SHP77 (cell line): ENCODE measurements around the gene ATAD5.
"Not testable (repeated sequence)": the region's sequence is repeated elsewhere in the genome, so short reads cannot be mapped to it uniquely, and the experiment has no call there.

Experiments
- DNase-seq, 2 experiments: peaks; one replicate each; lab custom pipeline; 2025; lab: John Stamatoyannopoulos, UW

ATAD5 gene

DNA sequence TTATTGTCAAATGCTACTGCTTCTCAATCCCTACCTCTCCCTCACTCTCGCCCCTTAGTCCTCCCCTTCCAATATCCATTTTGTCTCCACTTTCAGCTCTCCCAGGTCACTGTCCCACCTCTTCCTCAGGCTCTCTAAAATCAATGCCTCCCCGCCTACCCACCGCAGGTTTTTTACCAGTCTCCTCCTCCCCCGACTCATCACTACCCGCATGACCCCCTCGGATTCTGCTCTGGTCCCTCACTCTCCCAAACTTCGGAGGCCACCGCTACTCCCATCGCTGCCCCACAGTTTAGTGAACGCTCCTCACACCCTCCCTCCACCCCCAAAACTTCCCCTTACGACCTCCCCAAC, 7.8 kb upstream of the ATAD5 start:
- DNase-seq, result no peak

DNA sequence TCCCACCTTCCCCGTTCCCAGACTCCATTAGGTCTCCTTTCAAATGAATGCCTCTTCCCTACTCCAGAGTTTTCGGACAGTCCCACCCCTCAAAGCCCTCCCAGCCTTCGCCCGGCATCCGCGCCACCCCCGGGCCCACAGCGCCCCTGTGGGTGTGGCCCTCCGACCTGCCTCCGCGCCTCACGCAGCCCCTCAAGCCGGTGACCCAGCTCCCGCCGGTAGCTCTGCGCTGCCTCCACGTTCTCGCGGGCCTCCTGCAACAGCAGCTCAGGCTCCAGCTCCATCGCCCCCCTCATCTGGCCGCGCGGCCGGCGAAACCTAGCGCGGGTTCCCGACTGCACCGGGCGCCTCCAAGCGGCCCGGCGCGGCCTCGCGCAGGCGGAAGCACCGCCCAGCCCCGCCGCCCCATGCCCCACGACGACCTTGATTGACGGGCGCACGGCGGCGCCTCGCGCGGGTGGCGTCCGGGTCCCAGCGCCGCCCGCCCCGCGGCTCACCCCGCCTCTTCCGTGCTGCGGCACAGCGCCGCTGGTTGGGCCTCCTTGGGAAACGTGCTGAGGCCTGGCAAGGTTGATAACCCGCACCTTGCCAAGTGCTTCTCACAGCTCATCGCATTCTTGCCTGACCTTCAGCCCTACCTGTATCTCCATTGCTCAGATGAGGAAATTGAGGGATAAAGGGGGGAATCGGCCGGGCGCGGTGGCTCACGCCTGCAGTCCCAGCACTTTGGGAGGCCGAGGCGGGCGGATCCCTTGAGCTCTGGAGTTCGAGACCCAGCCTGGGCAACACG, 7.2 kb upstream of the ATAD5 start, which contains the start of gene CRLF3:
CRLF3 (minus strand) TSS at position 337 of the 790 bp plus-strand sequence; CDS start at position 296, 41 bp downstream.
- DNase-seq, result peak; percentile 87 to 89

DNA sequence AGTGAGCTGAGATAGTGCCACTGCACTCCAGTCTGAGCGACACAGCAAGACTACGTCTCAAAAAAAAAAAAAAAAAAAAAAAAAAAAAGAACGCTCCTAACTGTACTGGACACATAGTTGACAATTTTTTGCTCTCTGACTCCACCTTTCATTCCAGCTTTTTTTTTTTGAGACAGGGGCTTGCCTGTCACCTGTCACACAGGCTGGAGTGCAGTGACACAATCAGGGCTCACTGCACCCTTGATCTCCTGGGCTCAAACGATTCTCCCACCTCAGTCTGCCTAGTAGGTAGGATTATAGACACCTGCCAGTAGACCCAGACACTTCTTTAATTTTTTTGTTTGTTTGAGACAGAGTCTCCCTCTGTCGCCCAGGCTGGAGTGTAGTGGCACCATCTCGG, 4.7 kb upstream of the ATAD5 start:
- no peak for DNase-seq

DNA sequence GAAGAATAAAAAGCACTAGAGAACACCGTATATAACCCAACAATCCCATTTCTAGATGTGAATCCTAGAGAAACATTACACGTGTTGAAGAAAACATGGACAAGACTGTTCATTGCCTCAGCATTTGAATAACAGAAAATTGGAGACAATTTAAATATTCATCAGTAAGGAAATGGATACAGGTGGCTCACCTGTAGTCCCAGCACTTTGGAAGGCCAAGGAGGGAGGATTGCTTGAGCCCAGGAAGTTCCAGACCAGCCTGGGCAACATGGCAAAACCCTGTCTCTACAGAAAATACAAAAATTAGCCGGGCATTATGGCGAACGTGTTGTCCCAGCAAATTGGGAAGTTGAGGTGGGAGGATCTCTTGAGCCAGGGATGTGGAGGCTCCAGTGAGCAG, 2.7 kb upstream of the ATAD5 start:
- no peak for DNase-seq

DNA sequence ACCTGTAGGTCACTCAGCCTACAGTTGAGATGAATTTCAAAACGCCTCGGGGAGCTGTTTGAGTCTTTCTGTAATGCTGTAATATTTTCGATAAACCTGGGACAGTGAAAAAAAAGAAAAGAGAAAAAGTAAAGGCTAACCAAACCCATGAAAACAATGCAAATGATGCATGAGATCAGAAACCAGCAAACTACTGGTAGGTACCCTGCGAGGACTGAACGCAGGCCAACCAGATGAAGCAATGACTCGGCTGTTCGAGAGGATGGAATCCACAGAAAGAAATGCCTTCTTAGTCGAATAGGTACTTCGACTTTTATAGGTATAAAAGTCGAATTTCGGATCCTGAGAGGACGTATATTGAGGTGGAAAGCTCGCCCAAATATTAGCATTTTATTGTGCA, 509 bp upstream of the ATAD5 start:
- peak in 1 of 2 experiments; percentile 2 for DNase-seq

DNA sequence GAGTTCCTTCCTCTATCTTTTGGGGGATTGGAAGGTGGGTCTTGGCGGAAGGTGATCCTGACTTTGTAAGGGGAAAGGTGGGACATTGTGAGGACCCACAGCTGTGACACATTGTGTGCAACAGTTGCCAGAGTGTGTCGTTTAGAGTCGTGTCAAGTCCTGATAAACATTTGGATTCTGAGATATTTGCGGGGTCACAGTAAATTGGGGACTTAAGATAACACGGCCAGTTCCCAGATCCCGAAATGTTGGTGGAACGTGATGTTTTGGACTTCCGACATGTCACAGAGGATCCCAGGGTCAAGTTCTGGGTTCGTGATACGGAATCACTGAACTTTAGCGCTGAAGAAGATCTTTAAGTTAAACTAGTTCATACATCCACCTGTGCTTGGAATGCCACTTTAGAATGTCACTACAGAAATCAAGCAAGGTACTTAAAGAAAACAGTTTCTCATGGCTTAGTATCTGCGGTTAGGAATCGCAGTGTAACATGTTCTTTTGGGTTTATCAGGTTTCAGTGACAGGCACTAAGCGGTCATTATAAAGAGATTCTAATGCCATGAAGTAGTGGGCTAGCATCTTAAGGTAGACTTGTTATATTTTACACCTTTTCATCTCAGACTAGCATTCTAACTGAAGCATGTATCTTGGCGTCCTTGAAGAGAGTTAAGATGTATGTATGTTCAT, 815 bp downstream of the ATAD5 start:
- DNase-seq, result no peak

DNA sequence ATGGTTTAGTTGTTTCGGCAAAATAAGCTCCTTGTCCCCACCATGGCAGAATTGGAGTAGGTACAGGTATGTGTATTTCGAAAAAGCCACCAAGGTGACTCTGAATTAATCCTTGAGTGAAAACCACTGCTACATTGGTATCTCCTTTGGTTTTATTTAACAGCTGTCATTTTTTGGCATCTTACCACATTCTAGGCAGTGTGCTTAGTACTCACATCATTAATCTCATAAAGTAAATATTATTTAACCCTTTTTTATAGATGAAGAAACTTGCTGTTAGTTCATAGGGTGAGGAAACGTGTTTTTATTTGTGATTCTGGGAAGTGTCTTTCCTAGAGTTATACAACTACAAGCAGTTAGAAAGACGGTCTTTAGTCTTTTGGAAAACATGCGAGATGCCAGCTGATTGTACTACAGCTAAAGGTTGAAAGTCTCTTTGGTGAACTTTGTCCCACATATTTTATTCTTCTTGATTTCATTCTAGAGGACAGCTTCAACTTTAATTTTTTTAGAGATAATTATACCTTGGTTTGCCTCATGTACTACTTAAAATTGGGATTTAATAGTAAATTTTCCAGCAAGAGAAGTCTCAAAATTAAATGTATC, 6.5 kb downstream of the ATAD5 start:
- no peak for DNase-seq

DNA sequence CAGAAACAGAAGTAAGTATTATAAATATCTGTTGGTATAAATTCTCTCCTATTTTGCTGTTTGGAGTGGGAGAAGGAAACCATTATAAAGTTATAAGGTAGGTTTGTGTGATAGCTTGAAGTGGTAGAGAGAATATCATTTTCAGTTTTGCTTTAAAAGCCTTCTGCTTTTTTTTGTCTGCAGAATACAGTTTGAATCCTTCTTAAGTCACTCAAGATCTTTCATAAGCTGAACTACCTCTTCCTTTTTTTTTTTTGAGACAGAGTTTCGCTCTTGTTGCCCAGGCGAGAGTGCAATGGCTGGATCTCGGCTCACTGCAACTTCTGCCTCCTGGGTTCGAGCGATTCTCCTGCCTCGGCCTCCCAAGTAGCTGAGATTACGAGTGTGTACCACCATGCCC, 9.0 kb downstream of the ATAD5 start:
- DNase-seq, result no peak

DNA sequence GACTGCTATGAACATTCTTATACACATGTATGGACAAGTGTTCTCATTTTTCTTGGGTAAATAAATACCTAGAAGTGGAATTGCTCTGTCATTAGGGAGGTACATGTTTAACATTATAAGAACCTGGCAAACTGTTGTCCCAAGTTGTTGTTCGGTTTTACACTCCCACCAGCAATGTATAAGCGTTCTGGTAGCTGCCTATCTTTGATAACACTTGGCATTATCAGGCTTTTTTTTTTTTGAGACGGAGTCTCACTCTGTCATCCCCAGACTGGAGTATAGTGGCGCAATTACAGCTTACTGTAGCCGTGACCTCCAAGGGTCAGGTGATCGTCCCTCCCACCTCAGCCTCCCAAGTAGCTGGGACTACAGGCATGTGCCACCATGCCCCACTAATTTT, 16.3 kb downstream of the ATAD5 start:
- no peak for DNase-seq

DNA sequence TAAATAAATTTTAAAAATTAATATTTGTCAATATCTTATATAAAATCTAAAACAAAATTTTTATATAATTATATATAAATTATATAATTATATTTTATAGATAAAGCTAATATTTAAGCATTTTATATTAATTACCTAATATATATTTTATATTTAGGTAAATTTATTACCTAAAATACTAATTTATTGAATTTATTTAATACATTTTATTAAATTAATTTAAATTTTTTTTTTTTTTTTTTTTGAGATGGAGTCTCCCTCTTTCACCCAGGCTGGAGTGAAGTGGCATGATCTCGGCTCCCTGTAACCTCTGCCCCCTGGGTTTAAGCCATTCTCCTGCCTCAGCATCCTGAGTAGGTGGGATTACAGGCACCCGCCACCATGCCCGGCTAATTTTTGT, 22.4 kb downstream of the ATAD5 start:
- no peak for DNase-seq

DNA sequence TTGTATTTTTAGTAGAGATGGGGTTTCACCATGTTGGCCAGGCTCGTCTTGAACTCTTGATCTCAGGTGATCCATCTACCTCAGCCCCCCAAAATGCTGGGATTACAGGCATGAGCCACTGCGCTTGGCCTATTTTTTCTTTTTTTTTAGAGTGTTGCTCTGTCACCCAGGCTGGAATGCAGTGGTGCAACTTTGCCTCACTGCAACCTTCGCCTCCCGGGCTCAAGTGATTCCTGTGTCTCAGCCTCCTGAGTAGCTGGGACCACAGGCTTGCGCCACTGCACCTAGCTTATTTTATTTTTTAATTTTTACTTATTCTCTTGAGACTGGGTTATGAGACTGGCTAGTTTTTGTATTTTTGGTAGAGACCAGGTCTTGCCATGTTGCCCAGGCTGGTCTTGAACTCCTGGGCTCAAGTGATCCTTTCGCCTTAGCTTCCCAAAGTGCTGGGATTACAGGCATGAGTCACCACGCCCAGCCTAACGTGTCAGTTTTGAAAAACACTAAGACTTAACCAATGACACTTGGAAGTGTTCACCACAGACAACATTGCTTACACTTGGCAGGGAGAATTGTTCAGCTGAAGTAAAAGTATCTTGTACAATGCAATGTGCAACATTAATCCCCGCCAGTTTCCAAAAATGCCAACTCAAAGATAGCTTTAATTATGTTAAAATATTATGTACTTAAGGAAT, 26.9 kb downstream of the ATAD5 start:
- no peak for DNase-seq

DNA sequence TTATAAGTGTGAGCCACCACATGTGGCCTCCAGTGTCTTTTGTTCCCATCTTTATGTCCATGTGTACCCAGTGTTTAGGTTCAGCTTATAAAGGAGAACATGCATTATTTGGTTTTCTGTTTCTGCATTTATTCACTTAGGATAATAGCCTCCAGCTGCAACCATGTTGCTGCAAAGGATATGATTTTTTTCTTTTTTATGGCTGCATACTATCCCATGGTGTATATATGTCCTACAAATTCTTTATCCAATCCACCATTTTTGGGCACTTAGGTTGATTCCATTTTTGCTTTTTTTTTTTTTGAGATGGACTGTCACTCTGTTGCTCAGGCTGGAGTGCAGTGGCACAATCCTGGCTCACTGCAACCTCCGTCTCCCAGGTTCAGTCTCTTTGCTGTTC, 32.9 kb downstream of the ATAD5 start:
- DNase-seq, result no peak

DNA sequence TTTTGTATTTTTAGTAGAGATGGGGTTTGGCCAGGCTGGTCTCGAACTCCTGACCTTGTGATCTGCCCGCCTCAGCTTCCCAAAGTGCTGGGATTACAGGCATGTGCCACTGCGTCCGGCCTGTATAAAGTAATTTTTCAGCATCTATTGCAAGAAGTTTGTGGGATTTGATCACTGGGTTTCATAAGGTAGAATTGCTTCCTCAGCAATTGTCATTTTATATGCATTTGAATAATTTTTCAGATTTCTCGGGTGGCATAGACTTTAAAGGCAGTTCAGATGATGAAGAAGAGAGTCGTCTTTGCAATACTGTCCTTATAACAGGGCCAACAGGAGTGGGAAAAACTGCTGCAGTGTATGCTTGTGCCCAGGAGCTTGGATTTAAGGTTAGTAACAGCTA, 37.2 kb downstream of the ATAD5 start:
- no peak for DNase-seq

DNA sequence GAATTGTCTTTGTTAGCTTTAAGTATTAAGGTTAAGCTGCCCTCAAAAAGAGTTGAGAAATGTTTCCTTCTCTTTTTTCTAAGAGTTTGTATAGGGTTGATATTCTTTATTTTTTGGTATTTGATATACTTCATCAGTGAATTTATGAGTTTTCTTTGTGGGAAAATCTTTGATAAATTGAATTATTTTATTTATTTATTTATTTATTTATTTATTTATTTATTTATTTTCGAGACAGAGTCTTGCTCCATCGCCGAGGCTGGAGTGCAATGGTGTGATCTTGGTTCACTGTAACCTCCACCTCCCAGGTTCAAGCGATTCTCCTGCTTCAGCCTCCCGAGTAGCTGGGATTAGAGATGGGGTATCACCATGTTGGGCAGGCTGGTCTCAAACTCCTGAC, 54.4 kb downstream of the ATAD5 start:
- no peak for DNase-seq

DNA sequence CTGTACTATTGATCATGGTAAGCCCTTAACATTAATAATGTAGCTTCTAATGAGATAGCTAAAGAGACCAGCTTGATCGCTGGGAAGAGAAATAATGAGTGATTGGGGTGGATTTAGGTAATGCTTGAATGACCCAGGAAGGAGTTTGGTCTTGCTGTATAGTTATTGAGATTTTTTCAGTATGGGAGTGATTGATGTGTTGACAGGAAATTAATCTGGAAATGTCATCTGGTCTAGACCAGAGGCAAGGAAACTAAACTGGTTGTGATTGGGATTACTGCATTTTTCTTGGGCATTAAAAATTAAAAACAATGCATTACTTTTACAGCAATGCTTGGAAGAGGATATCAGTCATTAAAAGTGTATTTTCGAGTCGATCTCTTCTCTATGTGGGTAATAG, 62.5 kb downstream of the ATAD5 start:
- no peak for DNase-seq

DNA sequence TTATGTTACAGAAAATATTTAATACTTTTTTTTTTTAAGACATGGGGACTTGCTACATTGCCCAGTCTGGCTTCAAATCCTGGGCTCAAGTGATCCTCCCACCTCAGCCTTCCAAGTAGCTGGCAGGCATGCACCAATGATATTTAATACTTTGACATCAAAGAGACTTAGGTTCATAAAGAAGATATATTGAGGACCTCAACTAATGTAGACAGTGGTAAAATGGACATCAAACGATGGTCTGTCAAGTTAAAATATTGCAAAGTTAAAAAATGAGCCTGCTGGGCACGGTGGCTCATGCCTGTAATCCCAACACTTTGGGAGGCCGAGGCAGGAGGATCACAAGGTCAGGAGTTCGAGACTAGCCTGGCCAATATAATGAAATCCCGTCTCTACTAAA, 65.5 kb downstream of the ATAD5 start:
- DNase-seq, result no peak

DNA sequence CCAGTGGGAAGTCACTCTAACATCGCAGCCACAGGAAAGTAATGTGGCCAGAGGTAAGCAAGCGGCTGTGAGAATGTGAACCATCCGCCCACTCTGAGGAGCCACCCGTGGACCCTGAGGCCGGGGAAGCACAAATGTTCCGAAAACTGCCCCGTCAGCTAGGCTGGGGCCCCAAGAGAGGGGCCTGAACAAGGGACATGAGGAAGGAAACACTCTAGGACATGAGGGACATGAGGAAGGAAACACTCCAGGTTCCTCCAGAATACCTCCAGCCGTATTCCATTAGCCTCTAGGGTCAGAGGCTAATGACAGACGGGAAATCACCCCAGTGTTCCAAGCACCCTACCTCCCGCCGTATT, 74.0 kb downstream of the ATAD5 start:
- no peak for DNase-seq

DNA sequence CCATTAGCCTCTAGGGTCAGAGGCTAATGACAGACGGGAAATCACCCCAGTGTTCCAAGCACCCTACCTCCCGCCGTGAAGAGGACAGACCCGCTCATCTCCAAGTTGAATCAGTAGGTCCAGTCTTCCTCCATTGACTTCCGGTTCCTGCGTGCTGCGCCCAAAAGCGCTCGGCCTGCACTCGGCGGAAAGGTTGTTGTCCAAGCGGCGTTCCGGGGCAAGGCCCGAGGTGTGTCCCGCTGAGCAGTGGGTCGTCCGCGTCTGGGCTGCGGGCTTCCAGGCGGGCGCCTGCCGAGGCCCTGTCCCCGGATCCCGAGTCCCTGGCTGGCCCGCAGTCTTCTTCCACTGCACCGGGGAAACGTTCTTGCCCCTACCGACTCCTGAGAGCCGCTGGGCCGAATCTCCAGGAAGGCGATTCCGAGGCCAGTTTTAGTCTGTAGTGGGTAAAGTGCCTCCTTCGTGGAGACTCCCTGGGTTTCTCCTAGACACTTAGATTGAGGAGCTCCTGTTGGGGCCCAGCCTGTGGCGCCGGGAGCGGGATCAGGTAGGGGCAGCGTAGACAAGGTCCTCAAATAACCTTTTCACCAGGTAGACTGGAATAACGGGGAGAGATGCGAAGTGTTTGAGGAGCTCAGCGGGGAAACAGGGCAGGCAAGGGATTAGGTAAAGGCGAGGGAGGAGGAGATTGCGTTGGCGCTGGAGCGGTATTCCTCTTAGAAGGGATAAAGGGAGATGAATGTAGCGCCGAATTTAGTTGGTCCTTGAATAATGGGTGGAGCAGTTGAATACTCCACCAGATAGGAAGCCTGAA, 74.5 kb downstream of the ATAD5 start, which contains the start of gene TEFM:
TEFM (minus strand) TSS at position 138 of the 811 bp plus-strand sequence; CDS start at position 98, 40 bp downstream.
- peak; percentile 85 to 90 for DNase-seq

DNA sequence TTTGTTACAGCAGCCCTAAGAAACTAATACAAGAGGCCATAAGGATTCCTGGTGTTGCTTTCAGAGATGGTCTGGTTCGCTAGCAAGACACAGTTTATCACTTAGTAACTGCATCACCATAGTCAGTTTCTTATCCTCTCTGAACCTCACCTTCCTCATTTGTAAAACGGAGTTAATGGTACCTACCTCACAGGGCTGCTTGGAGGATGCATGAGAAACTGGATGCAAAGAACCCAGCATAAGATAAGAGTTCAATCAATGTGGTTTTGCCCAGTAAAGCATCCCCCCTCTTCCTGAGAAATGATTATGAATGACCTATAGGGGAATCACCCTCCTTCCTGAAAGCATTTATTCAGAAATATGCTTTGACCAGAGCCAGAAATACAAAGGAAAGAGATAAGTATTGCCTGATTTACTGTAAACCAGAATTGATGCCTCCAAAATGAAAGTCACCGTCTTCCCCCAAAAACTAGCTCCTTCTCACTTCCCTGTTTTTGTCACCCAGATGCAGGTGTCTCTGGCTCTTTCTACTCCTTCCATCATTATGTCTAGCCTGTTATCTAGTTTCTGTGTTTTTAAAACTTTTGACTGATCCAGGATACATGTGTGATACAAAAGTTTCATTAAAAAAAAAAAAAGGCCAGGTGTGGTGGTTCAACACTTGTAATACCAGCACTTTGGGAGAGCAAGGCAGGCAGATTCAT, 77.1 kb downstream of the ATAD5 start:
- DNase-seq, result no peak

DNA sequence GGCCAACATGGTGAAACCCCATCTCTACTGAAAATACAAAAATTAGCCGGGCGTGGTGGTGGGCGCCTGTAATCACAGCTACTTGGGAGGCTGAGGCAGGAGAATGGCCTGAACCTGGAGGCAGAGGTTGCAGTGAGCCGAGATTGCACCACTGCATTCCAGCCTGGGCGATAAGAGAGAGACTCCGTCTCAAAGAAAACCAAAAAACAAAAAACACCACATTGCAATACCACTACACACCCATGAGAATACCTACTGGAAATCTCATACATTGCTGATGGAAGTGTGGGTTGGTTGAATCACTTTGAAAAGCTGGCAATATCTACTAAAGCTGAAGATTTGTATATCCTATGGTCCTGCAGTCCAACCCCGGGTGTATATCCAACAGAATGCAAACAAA, 78.4 kb downstream of the ATAD5 start:
- DNase-seq, result not testable (repeated sequence)

DNA sequence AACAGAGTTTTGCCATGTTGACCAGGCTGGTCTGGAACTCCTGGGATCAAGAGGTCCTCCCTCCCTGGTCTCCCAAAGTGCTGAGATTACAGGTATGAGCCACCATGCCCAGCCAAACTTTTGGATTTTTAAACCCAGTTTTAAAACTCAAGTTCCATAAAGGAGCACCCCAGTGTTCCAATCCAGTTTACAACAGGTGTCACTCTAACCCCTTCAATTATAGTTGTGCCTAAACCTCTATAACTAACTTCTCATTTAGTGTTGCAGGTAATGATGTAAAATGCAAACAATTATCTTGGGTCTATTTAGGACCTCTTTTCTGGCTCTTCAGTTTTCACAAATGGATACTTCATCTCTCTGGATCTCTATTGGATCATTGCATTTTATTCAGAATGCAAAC, 82.2 kb downstream of the ATAD5 start:
- no peak for DNase-seq
